NT2/D1 (cell line): Measurements from ENCODE around the gene HUNK.
A peak's percentile ranks its signal among the peaks of the same experiment; 100 is the strongest.
"Not testable (repeated sequence)": the region's sequence is repeated elsewhere in the genome, so short reads cannot be mapped to it uniquely, and the experiment has no call there.

Source experiments
- DNase-seq: peaks from one replicate; pipeline ENCODE4 v3.0.0-alpha.2; 2011; ENCODE audit warnings: low read depth, low spot score
- H3K27me3 ChIP-seq: 2 replicates; pipeline ENCODE4 v1.6.0; 2011; ENCODE audit warnings: mild to moderate bottlenecking; ENCODE audit not compliant: insufficient read length, insufficient read depth
- H3K36me3 ChIP-seq: 2 replicates; pipeline ENCODE4 v1.6.1; 2011; ENCODE audit warnings: mild to moderate bottlenecking, low read length, mixed read lengths; ENCODE audit not compliant: insufficient read depth, insufficient read length
- H3K4me1 ChIP-seq: 2 replicates; pipeline ENCODE4 v1.5.1; 2011; ENCODE audit not compliant: insufficient read depth, insufficient read length
- H3K4me3 ChIP-seq: 2 replicates; pipeline ENCODE4 v1.5.1; 2011; ENCODE audit warnings: low read depth; ENCODE audit not compliant: insufficient read length
- H3K9ac ChIP-seq: 2 replicates; pipeline ENCODE4 v1.6.0; 2011; ENCODE audit warnings: low read depth; ENCODE audit not compliant: insufficient read length
- H3K9me3 ChIP-seq: 2 replicates; pipeline ENCODE4 v1.5.1; 2011; ENCODE audit warnings: mild to moderate bottlenecking, low read length; ENCODE audit not compliant: insufficient read depth
- SUZ12 ChIP-seq: IDR thresholded peaks from 2 replicates; pipeline ENCODE4 v1.6.1; 2011; ENCODE audit not compliant: insufficient read length, insufficient read depth; ENCODE audit errors: extremely low read depth
- YY1 ChIP-seq: IDR thresholded peaks from 2 replicates; pipeline ENCODE4 v1.6.1; 2011; ENCODE audit not compliant: insufficient read length, insufficient read depth
- ZNF274 ChIP-seq: IDR thresholded peaks from 2 replicates; pipeline ENCODE4 v1.6.1; 2011; ENCODE audit warnings: mild to moderate bottlenecking, low read depth, low read length

HUNK gene

GRCh38 chr21:31857096-31857495 is 15.7 kb upstream of the HUNK start:
- TF ChIP-seq YY1 (no peak), SUZ12 (no peak), ZNF274 (no peak)
- H3K9ac ChIP-seq, result no peak overlapping the region
- H3K4me3 ChIP-seq, result no peak overlapping the region
- H3K4me1 ChIP-seq, result no peaks in the 10 kb centered on the region
- H3K36me3 ChIP-seq, result no peaks in the 10 kb centered on the region
- DNase-seq, result no peak
- 0 out of 2 replicates have a peak, but pooled peaks cover 4% of the 10 kb centered on the region for H3K9me3 ChIP-seq
- H3K27me3 ChIP-seq, result no peaks in the 10 kb centered on the region

GRCh38 chr21:31857631-31858030 is 15.2 kb upstream of the HUNK start:
- not testable (repeated sequence) for H3K9ac ChIP-seq, H3K9me3 ChIP-seq, DNase-seq, H3K4me1 ChIP-seq, H3K36me3 ChIP-seq, H3K27me3 ChIP-seq, H3K4me3 ChIP-seq

DNA sequence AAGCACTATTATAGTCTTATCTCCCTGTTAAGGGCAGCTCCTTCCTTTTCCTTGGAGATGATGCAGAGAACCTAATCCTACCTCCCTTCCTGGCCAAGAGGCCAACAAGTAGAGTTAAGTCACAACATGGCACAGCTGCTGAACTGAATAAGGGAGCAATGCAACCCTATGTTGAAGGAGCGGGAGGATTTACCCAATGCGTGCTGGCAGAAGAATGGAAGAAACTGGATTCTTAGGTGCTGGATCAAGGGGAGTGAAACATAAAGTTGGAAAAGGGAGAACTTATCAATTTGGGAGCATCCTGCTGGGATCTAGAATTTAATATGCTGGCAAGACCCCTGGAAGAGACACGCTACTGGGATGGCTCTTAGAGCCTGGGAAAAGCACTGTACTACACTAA is 12.0 kb upstream of the HUNK start:
- Histone ChIP-seq H3K4me1 (no peaks in the 10 kb centered on the region), H3K9me3 (0 out of 2 replicates have a peak, but pooled peaks cover 4% of the 10 kb centered on the region), H3K27me3 (no peaks in the 10 kb centered on the region), H3K4me3 (no peak overlapping the region), H3K9ac (no peak overlapping the region), H3K36me3 (no peaks in the 10 kb centered on the region)
- no peak for DNase-seq
- TF ChIP-seq ZNF274 (no peak), SUZ12 (no peak)

- TF ChIP-seq SUZ12 (no peak), ZNF274 (no peak), YY1 (no peak)
- no peak overlapping the region for H3K9ac ChIP-seq
- H3K9me3 ChIP-seq, result 0 out of 2 replicates have a peak, but pooled peaks cover 4% of the 10 kb centered on the region
- no peaks in the 10 kb centered on the region for H3K4me1 ChIP-seq
- no peak overlapping the region for H3K4me3 ChIP-seq
- DNase-seq, result no peak
- no peaks in the 10 kb centered on the region for H3K36me3 ChIP-seq
- H3K27me3 ChIP-seq, result no peaks in the 10 kb centered on the region
Measured at GRCh38 chr21:31862078-31862477, 10.7 kb upstream of the HUNK start.

DNA sequence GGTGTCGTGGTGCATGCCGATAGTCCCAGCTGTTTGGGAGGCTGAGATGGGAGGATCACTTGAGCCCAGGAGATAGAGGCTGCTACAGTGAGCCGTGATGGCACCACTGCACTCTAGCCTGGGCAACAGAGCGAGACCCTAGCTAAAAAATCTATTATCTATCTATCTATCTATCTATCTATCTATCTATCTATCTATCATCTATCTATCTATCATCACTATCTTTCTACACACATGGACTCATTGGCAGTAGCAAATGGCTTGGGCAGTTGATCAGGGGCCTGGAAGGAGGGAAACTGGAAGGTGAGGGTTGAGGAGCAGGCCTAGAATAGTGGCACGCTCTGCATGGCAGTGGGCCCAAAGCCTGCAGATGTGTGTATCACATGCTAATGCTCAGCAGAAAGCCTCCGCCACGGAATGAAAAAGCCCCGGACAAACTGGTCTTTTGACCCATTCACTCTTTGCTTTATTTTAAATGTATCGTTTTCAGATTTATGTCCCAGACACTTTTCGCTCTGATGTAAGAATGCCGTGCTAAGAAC is 7.3 kb upstream of the HUNK start:
- Histone ChIP-seq H3K9me3 (0 out of 2 replicates have a peak, but pooled peaks cover 2% of the 10 kb centered on the region), H3K9ac (no peak overlapping the region), H3K4me3 (no peak overlapping the region), H3K36me3 (no peaks in the 10 kb centered on the region), H3K27me3 (peaks cover 7% of the 10 kb centered on the region), H3K4me1 (no peaks in the 10 kb centered on the region)
- TF ChIP-seq YY1 (no peak), ZNF274 (no peak), SUZ12 (no peak)
- DNase-seq, result no peak

DNA sequence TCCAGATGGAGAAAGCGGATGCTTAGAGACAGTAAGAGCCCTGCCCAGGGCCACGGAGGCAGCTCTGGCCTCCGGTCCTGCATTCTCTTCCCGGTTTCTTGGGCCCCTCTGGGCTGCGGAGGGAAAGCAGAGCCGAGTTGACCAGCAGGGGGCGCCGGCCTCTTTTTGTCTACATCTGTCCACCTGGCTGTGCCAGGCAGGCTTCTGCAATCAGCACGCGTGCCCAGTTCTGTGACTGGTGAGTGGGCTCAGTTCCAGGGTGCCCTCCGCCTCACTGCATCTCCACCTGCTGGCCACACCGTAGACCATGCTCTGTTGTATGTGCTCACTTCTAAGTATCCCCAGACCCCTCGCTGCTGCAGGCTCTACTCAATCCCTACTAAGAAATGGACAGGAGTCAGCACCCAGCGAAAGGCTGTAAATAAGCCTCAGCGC is 6.7 kb upstream of the HUNK start:
- H3K4me3 ChIP-seq, result no peak overlapping the region
- no peaks in the 10 kb centered on the region for H3K36me3 ChIP-seq

DNA sequence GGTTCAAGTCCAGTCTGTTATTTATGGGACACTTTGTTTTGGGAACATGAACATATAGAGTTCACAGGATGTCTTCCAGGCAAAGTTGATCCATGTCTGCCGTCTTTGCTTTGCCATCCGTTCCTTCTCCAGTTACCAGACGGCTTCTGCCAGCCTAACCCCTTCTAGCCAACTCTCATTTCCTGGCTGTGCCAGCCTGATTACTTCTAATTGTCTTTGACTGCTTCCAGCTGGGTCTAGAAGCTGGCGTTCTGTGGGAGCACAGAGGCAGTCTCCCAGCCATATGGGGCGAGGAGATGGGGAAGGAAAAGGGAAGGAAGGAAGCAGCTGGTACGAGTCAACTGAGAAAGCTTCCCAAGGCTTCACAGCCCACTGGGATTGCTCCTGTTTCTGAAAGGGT is 3.1 kb upstream of the HUNK start:
- peaks cover 19% of the 10 kb centered on the region for H3K27me3 ChIP-seq
- H3K36me3 ChIP-seq, result no peaks in the 10 kb centered on the region
- no peak overlapping the region for H3K4me3 ChIP-seq
- no peaks in the 10 kb centered on the region for H3K4me1 ChIP-seq
- TF ChIP-seq YY1 (no peak), SUZ12 (no peak), ZNF274 (no peak)
- no peak overlapping the region for H3K9ac ChIP-seq
- no peaks in the 10 kb centered on the region for H3K9me3 ChIP-seq
- no peak for DNase-seq

More for the DNA sequence above, 6.7 kb upstream of the HUNK start:
- DNase-seq, result peak; percentile 76
- no peaks in the 10 kb centered on the region for H3K9me3 ChIP-seq
- no peak for TF ChIP-seq ZNF274
- TF ChIP-seq YY1, result no peak
- TF ChIP-seq SUZ12, result no peak
- H3K4me1 ChIP-seq, result no peaks in the 10 kb centered on the region
- peaks cover 12% of the 10 kb centered on the region for H3K27me3 ChIP-seq
- H3K9ac ChIP-seq, result no peak overlapping the region

- Histone ChIP-seq H3K4me1 (peaks cover 3% of the 10 kb centered on the region), H3K9me3 (peaks cover 4% of the 10 kb centered on the region; the same call in 1 of the 2 replicates), H3K27me3 (peaks cover 19% of the 10 kb centered on the region), H3K4me3 (no peak overlapping the region), H3K36me3 (peaks cover 6% of the 10 kb centered on the region), H3K9ac (no peak overlapping the region)
- DNase-seq, result no peak
- TF ChIP-seq YY1, result no peak
- no peak for TF ChIP-seq SUZ12
- no peak for TF ChIP-seq ZNF274
Measured at GRCh38 chr21:31870472-31871193, 2.2 kb upstream of the HUNK start.

GRCh38 chr21:31871371-31871770 is 1.4 kb upstream of the HUNK start:
- peaks cover 12% of the 10 kb centered on the region for H3K36me3 ChIP-seq
- H3K4me1 ChIP-seq, H3K9me3 ChIP-seq, DNase-seq, H3K9ac ChIP-seq, H3K4me3 ChIP-seq: not testable (repeated sequence)
- H3K27me3 ChIP-seq, result peaks cover 19% of the 10 kb centered on the region
